Spleen (tissue), 11 donors: Measurements from ENCODE around the gene CHFR. TPM values are rescaled to one million over a fixed set of nuclear protein-coding genes. Genes with fewer than 3 reads are reported as not detected.
"Not testable (repeated sequence)": the region's sequence is repeated elsewhere in the genome, so short reads cannot be mapped to it uniquely, and the experiment has no call there.

Experiments
- DNase-seq: peaks from one replicate; pipeline ENCODE4 v3.0.0-alpha.2; 2020
- H3K27ac ChIP-seq, 8 donors: fragments of 200-600 bp; sonication (generic) in 7 of 8; 1 replicate in 4 of 8; 2 replicates in 4 of 8; pipeline versions ENCODE4 v1.5.0 to v1.8.0; 2016 to 2021; ENCODE audit warnings: inconsistent platforms in 4 of 8, mild to moderate bottlenecking in 4 of 8, moderate library complexity in 1 of 8
- H3K27me3 ChIP-seq, 7 donors: fragments of 200-600 bp; sonication (generic) in 6 of 7; replicated peaks in 1 of 7; 1 replicate in 4 of 7; 2 replicates in 3 of 7; pipeline versions ENCODE4 v1.5.0 to v1.8.0; 2016 to 2021; ENCODE audit warnings: inconsistent platforms in 3 of 7, mild to moderate bottlenecking in 1 of 7
- H3K36me3 ChIP-seq, 6 donors: fragments of 200-600 bp; sonication (generic) in 5 of 6; 1 replicate in 4 of 6; 2 replicates in 2 of 6; pipeline versions ENCODE4 v1.5.0 to v1.8.0; 2016 to 2021; ENCODE audit warnings: inconsistent platforms in 2 of 6
- H3K4me1 ChIP-seq, 6 donors: fragments of 200-600 bp; sonication (generic) in 5 of 6; 1 replicate in 3 of 6; 2 replicates in 3 of 6; pipeline versions ENCODE4 v1.5.0 to v1.8.0; 2016 to 2021; ENCODE audit warnings: inconsistent platforms in 3 of 6
- H3K4me3 ChIP-seq, 8 donors: fragments of 200-600 bp; sonication (generic) in 7 of 8; 1 replicate in 4 of 8; 2 replicates in 4 of 8; pipeline versions ENCODE4 v1.5.0 to v1.8.0; 2016 to 2021; ENCODE audit warnings: inconsistent platforms in 4 of 8, mild to moderate bottlenecking in 4 of 8, moderate library complexity in 2 of 8
- H3K9me3 ChIP-seq, 8 donors: fragments of 200-600 bp; sonication (generic) in 7 of 8; 1 replicate in 4 of 8; 2 replicates in 4 of 8; pipeline versions ENCODE4 v1.5.0 to v1.8.0; 2016 to 2021; ENCODE audit warnings: inconsistent platforms in 4 of 8
- POLR2A ChIP-seq, 3 donors: fragments of 450-650 bp; IDR thresholded peaks; one replicate each; pipeline ENCODE4 v1.5.1; 2017; ENCODE audit warnings: antibody characterized with exemption in 3 of 3, mild to moderate bottlenecking in 1 of 3
- POLR2AphosphoS5 ChIP-seq, 3 donors: sonication (generic); formaldehyde crosslinking; IDR thresholded peaks; one replicate each; pipeline ENCODE4 v1.5.1; 2017; ENCODE audit warnings: antibody characterized with exemption in 3 of 3
- WGBS, 5 donors: extraction: QIAGEN DNeasy Blood & Tissue Kit in 3 of 5; methylation state at CpG; one replicate each; pipeline versions ENCODE4 v1.1.5 to v1.1.7; 2013 to 2018; 5-methylcytosine and 5-hydroxymethylcytosine counted together
- intact Hi-C: fragments of 100-400 bp; cut with DNase I; formaldehyde crosslinking; loops from one replicate; pipeline ENCODE4 v1.15.0; 2023; ENCODE audit warnings: low total_unique reads
- polyA plus RNA-seq, 3 donors: library from polyadenylated mRNA; stranded (reverse); fragments of 200-250 nt; gene quantifications; one replicate each; pipeline ENCODE4 v1.2.1, GENCODE V29; 2013
- total RNA-seq, 7 donors: library from RNA; depleted of rRNA in 3 of 7; stranded (reverse); fragments of >200 nt in 3 of 7; fragmentation: NEBNext Ultra II Directional in 4 of 7; extraction: Animal tissue kit (Norgen Biotek cat#: 25700) in 4 of 7; gene quantifications; one replicate each; pipeline versions ENCODE4 v1.1.0 to v1.2.1, GENCODE V29; 2016 to 2021
- TF ChIP-seq, protein P1 (sequence below), 11 experiments: fragments of 200-600 bp in 7 of 11; fragments of 450-650 bp in 4 of 11; sonication (generic) in 4 of 11; IDR thresholded peaks in 8 of 11; conservative IDR thresholded peaks in 3 of 11; 1 replicate in 7 of 11; 2 replicates in 4 of 11; pipeline versions ENCODE4 v1.4.0 to v1.8.0; 2016 to 2021; ENCODE audit warnings: antibody characterized with exemption in 11 of 11, inconsistent platforms in 4 of 11, mild to moderate bottlenecking in 1 of 11
- donor health status: healthy with polysubstance abuse.
- donor health status: DM: no; HTN: no; CAD: no; lungs with moderate emphysema.
- donor health status: DM: no; HTN: no; CAD: no.
- donor health status: Bipolar disorder and iron deficiency.
- donor health status: healthy.
- donor health status: DM: no; HTN: no; CAD: no.
- donor health status: DM: yes; HTN: yes; CAD: no.

CHFR gene
- total and polyA plus RNA-seq, 10 donors, result 26.7 to 87.2 (median 64.6) TPM

DNA sequence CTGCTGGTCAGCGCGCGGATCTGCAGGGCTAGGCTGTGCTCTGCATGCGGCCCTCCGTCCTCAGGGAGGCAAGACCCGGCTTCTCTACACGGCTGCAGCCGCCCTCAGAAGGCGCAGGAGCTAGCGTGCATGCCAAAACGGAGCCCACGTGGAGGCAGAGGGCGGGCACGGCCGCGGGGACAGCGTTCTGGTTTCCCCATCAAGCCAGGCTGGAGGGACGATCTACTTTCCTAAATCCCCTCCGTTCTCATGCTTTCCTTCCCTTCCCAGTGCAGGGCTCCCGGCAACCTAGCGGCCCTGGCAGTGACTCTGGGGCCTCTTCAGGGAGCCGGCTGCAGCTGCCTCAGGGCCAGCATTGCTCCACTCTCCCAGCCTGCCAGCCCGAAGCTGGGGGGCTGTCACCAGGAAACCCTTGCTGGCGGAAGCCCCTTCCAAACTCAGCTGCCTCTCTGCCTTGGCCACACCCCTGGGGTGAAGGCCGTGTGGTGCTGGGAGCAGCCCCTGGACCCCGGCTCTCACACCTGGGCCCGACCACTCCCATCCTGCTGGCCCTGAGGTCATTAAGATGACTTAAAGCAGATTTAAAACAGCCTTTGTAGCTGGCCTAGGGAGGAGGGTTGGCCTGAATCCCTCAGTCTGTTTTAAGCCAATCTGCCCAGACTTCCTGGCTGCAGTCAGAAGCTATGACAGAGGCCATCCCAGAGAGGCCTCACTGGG is 49.6 kb downstream of the CHFR start:
- intact Hi-C loops, result no loop called here
- Histone ChIP-seq H3K4me3 (no peak overlapping the region), H3K27ac (peak overlapping the region in 7 of 8 donors; percentile 29 to 77 (median 55)), H3K4me1 (peaks cover 0 to 39% (median 13%) of the 10 kb centered on the region in 6 donors), H3K27me3 (no peaks in the 10 kb centered on the region), H3K9me3 (no peaks in the 10 kb centered on the region), H3K36me3 (peaks cover 0 to 92% (median 32%) of the 10 kb centered on the region in 6 donors)
- 64 to 75% (median 66%) methylated on average over 14 to 27 of the region's 27 CpGs for WGBS, 5 donors
- no peak for DNase-seq
- TF ChIP-seq, protein P1, sequence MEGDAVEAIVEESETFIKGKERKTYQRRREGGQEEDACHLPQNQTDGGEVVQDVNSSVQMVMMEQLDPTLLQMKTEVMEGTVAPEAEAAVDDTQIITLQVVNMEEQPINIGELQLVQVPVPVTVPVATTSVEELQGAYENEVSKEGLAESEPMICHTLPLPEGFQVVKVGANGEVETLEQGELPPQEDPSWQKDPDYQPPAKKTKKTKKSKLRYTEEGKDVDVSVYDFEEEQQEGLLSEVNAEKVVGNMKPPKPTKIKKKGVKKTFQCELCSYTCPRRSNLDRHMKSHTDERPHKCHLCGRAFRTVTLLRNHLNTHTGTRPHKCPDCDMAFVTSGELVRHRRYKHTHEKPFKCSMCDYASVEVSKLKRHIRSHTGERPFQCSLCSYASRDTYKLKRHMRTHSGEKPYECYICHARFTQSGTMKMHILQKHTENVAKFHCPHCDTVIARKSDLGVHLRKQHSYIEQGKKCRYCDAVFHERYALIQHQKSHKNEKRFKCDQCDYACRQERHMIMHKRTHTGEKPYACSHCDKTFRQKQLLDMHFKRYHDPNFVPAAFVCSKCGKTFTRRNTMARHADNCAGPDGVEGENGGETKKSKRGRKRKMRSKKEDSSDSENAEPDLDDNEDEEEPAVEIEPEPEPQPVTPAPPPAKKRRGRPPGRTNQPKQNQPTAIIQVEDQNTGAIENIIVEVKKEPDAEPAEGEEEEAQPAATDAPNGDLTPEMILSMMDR (IDR thresholded peaks at IDR 0.05 in 8 of 11, conservative IDR thresholded peaks at IDR 0.05 in 3 of 11), result no peak
- TF ChIP-seq POLR2AphosphoS5 (IDR thresholded peaks at IDR 0.05) (peak; percentile 40 to 70 (median 49)), POLR2A (IDR thresholded peaks at IDR 0.05) (no peak)

DNA sequence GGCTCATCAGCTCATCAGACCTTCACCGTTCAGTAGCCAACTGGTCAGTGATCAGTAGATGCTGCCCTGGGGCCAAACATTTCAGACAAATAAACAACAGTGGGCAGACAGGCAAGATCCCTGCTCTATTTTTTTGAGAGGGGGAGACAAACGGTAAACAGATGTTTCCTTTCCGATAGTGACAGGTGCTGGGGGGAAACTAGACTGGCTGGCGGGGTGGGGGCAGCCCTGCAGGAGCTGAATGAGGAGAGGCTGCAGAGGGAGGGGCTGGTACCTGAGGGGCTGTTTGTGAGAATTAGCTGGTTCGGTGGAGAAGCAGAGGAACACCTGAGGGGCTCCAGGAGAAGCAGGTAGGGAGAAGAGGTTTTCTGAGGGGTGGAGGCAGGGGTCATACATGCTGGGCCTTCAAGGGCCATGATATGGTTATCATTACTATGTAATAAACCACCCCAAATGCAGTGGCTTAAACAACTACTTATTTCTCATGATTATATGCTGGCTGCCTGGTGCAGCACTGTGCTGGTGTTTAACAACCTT is 50.5 kb downstream of the CHFR start:
- peak overlapping the region in 4 of 8 donors; percentile 55 to 77 (median 68) for H3K27ac ChIP-seq
- 61 to 69% (median 66%) methylated on average over 5 of the region's 5 CpGs for WGBS, 5 donors
- peaks cover 0 to 91% (median 22%) of the 10 kb centered on the region in 6 donors for H3K36me3 ChIP-seq
- H3K4me1 ChIP-seq, result peaks cover 0 to 39% (median 13%) of the 10 kb centered on the region in 6 donors
- no peak for DNase-seq
- peak overlapping the region in 1 of 8 donors; percentile 33 for H3K4me3 ChIP-seq
- H3K9me3 ChIP-seq, result no peaks in the 10 kb centered on the region
- intact Hi-C loops, result no loop called here
- no peaks in the 10 kb centered on the region for H3K27me3 ChIP-seq
- TF ChIP-seq, protein P1 (IDR thresholded peaks at IDR 0.05 in 8 of 11, conservative IDR thresholded peaks at IDR 0.05 in 3 of 11), result no peak
- TF ChIP-seq POLR2AphosphoS5 (IDR thresholded peaks at IDR 0.05) (no peak), POLR2A (IDR thresholded peaks at IDR 0.05) (no peak)

DNA sequence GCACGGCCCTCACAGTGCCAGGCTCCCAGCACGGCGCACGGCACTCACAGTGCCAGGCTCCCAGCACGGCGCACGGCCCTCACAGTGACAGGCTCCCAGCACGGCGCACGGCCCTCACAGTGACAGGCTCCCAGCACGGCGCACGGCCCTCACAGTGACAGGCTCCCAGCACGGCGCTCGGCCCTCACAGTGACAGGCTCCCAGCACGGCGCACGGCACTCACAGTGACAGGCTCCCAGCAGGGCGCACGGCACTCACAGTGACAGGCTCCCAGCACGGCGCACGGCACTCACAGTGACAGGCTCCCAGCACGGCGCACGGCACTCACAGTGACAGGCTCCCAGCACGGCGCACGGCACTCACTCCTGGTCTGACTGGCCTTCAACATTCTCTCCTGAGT is 51.2 kb downstream of the CHFR start:
- H3K4me1 ChIP-seq, result peaks cover 0 to 39% (median 13%) of the 10 kb centered on the region in 6 donors
- 73 to 100% (median 85%) methylated on average over 3 to 30 of the region's 30 CpGs for WGBS, 5 donors
- intact Hi-C loops, H3K27me3 ChIP-seq, H3K9me3 ChIP-seq, DNase-seq: not testable (repeated sequence)
- peak overlapping the region in 1 of 8 donors; percentile 33 for H3K4me3 ChIP-seq
- peak overlapping the region in 2 of 8 donors; percentile 67 to 77 for H3K27ac ChIP-seq
- H3K36me3 ChIP-seq, result peaks cover 0 to 86% (median 15%) of the 10 kb centered on the region in 6 donors

DNA sequence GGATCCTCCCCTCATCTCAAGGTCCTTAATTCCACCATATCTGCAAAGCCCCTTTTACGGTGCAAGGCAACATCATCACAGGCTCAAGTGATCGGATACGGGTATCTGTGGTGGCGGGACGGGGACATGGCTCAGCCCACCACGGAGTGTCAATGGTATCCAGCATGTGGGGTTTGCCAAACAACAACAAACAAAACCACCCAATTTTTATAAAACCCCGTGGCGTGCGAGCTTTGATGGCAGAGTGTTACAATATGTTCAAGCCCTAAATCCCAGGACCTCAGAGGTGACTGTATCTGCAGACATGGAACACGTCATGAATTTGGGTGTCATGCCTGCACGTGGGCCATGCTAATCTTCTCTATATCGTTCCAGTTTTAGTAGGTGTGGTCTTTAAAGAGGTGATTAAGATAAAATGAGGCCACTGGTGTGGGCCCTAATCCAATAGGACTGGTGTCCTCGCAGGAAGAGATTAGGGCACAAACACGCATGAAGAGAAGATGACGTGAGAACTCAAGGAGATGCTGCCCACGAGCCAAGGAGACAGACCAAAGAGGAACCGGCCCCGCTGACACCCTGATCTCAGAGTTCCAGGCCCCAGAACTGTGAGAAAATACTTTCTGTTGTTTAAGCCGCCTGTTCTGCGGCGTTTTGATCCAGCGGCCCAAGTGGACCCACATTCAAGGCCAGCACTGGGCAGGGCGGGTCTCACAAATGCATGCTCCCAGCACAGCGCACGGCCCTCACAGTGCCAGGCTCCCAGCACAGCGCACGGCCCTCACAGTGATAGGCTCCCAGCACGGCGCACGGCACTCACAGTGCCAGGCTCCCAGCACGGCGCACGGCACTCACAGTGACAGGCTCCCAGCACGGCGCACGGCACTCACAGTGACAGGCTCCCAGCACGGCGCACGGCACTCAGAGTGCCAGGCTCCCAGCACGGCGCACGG is 52.1 kb downstream of the CHFR start:
- H3K4me3 ChIP-seq, result no peak overlapping the region
- peaks cover 0 to 39% (median 13%) of the 10 kb centered on the region in 6 donors for H3K4me1 ChIP-seq
- TF ChIP-seq POLR2AphosphoS5 (IDR thresholded peaks at IDR 0.05), result peak in 1 of 3 donors; percentile 45
- TF ChIP-seq, protein P1 (IDR thresholded peaks at IDR 0.05 in 8 of 11, conservative IDR thresholded peaks at IDR 0.05 in 3 of 11), result no peak
- intact Hi-C loops, result no loop called here
- WGBS, 5 donors, result 88 to 93% (median 92%) methylated on average over 30 to 42 of the region's 42 CpGs
- no peaks in the 10 kb centered on the region for H3K27me3 ChIP-seq
- peak overlapping the region in 1 of 8 donors; percentile 58 for H3K27ac ChIP-seq
- H3K9me3 ChIP-seq, result no peaks in the 10 kb centered on the region
- peaks cover 0 to 78% (median 7%) of the 10 kb centered on the region in 6 donors for H3K36me3 ChIP-seq
- no peak for DNase-seq
